NT2/D1 (cell line): ENCODE results near the gene SLC18A3.

Experiments
- SUZ12 ChIP-seq: IDR thresholded peaks from 2 replicates; pipeline ENCODE4 v1.6.1; 2011; ENCODE audit not compliant: insufficient read length, insufficient read depth; ENCODE audit errors: extremely low read depth
- YY1 ChIP-seq: IDR thresholded peaks from 2 replicates; pipeline ENCODE4 v1.6.1; 2011; ENCODE audit not compliant: insufficient read length, insufficient read depth
- ZNF274 ChIP-seq: IDR thresholded peaks from 2 replicates; pipeline ENCODE4 v1.6.1; 2011; ENCODE audit warnings: mild to moderate bottlenecking, low read depth, low read length

DNA sequence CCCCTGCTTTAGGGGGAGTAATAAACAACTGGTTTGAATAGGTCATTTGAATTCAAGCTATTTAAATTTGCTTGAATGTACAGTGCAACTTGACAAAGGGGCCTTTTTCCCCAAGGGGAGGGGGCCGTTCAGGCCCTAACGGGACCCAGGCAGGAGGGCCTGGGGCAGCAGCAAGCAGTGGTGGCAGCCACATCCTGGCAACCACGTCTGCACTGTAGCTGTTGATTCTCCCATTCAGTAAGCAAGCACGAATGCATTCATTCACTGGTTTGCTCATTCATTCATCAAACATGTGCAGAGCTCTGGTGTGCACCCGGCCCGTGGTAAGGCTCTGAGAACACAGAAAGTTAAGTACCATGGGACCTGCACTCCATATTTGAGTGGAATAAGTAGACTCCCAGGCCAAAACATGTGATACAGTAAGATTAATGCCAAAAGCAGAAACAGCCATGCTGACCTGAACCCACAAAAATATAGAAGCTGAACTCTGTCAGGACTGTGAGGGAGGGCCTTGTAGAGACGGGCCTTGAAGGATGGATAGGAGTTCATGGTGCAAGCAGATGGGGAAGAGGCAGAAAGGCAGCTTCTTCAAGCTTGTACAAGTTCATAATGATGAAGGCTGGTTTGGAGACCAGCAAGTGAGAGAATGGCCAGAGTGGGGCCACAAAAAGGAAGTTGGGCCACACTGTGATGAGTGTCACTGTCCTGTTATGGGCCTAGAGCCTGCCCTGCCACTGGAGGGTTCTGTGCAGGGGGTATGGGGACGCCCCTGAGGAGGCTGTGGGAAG lies 40.0 kb downstream of the SLC18A3 start:
- TF ChIP-seq SUZ12, result no peak
- TF ChIP-seq ZNF274, result no peak
- no peak for TF ChIP-seq YY1
